Memory B cell (primary cell): ENCODE results near the gene PLA2G2D.

Experiments
- ATAC-seq: fragments of 150-1000 bp; cut with Tn5 transposase; 2 replicates; pipeline ENCODE4 v1.10.0; 2021; ENCODE audit warnings: low read depth, mild to moderate bottlenecking, moderate library complexity
- DNase-seq, 2 donors: peaks; one replicate each; pipeline ENCODE4 v3.0.0; 2022; ENCODE audit warnings: low spot score in 2 of 2
- H3K27ac Mint-ChIP-seq: one replicate; pipeline ENCODE4 v1.8.0; 2022; ENCODE audit warnings: mild to moderate bottlenecking, moderate library complexity, mixed read lengths
- H3K27me3 Mint-ChIP-seq: one replicate; pipeline ENCODE4 v1.8.0; 2022; ENCODE audit warnings: mixed read lengths
- H3K36me3 Mint-ChIP-seq: one replicate; pipeline ENCODE4 v1.8.0; 2022; ENCODE audit warnings: mild to moderate bottlenecking, mixed read lengths
- H3K4me1 Mint-ChIP-seq: one replicate; pipeline ENCODE4 v1.8.0; 2022; ENCODE audit warnings: mixed read lengths
- H3K4me3 Mint-ChIP-seq: one replicate; pipeline ENCODE4 v1.8.0; 2022; ENCODE audit warnings: mild to moderate bottlenecking, moderate library complexity, mixed read lengths
- H3K9me3 Mint-ChIP-seq: one replicate; pipeline ENCODE4 v1.8.0; 2022; ENCODE audit warnings: mixed read lengths

Gene PLA2G2D

GRCh38 chr1:20119347-20119746 lies at the start of gene PLA2G2D:
PLA2G2D (minus strand) TSS chr1:20119536; CDS start chr1:20119498, 38 bp downstream.
- Mint-ChIP-seq H3K4me1 (peaks cover 33% of the 10 kb centered on the region), H3K4me3 (peak within 1 kb of the TSS; percentile 69), H3K36me3 (no peaks in the 10 kb centered on the region), H3K27ac (peak within 1 kb of the TSS; percentile 74), H3K9me3 (peaks cover 1% of the 10 kb centered on the region), H3K27me3 (no peaks in the 10 kb centered on the region)
- ATAC-seq: peak; percentile 77
- DNase-seq: peak in 1 of 2 donors; percentile 15

GRCh38 chr1:20168564-20169491 lies 49.5 kb upstream of the PLA2G2D start:
- DNase-seq (no peak), ATAC-seq (no peak)
- peaks cover 9% of the 10 kb centered on the region for H3K4me1 Mint-ChIP-seq
- no peak overlapping the region for H3K27ac Mint-ChIP-seq
- peaks cover 5% of the 10 kb centered on the region for H3K36me3 Mint-ChIP-seq
- H3K4me3 Mint-ChIP-seq: no peak overlapping the region
- peaks cover 14% of the 10 kb centered on the region for H3K27me3 Mint-ChIP-seq
- peaks cover 9% of the 10 kb centered on the region for H3K9me3 Mint-ChIP-seq

GRCh38 chr1:20167126-20167525 lies 47.8 kb upstream of the PLA2G2D start:
- Mint-ChIP-seq H3K27ac (no peak overlapping the region), H3K36me3 (peaks cover 6% of the 10 kb centered on the region), H3K4me3 (no peak overlapping the region), H3K9me3 (peaks cover 13% of the 10 kb centered on the region), H3K4me1 (peaks cover 9% of the 10 kb centered on the region), H3K27me3 (peaks cover 14% of the 10 kb centered on the region)
- ATAC-seq: no peak
- DNase-seq: no peak

- H3K36me3 Mint-ChIP-seq: peaks cover 6% of the 10 kb centered on the region
- DNase-seq (no peak), ATAC-seq (no peak)
- peaks cover 5% of the 10 kb centered on the region for H3K4me1 Mint-ChIP-seq
- no peak overlapping the region for H3K27ac Mint-ChIP-seq
- H3K4me3 Mint-ChIP-seq: no peak overlapping the region
- H3K27me3 Mint-ChIP-seq: peaks cover 14% of the 10 kb centered on the region
- peaks cover 18% of the 10 kb centered on the region for H3K9me3 Mint-ChIP-seq
These were observed 46.7 kb upstream of the PLA2G2D start for GRCh38 chr1:20166051-20166450.

- peak; percentile 32 for ATAC-seq
- Mint-ChIP-seq H3K27me3 (peaks cover 14% of the 10 kb centered on the region), H3K4me1 (peaks cover 5% of the 10 kb centered on the region), H3K27ac (no peak overlapping the region), H3K36me3 (peaks cover 6% of the 10 kb centered on the region), H3K9me3 (peaks cover 22% of the 10 kb centered on the region), H3K4me3 (no peak overlapping the region)
- no peak for DNase-seq
These were observed 46.2 kb upstream of the PLA2G2D start for GRCh38 chr1:20165522-20165951.

- peaks cover 23% of the 10 kb centered on the region for H3K9me3 Mint-ChIP-seq
- H3K4me3 Mint-ChIP-seq: no peak overlapping the region
- peaks cover 6% of the 10 kb centered on the region for H3K36me3 Mint-ChIP-seq
- DNase-seq (no peak), ATAC-seq (no peak)
- no peak overlapping the region for H3K27ac Mint-ChIP-seq
- peaks cover 3% of the 10 kb centered on the region for H3K4me1 Mint-ChIP-seq
- peaks cover 14% of the 10 kb centered on the region for H3K27me3 Mint-ChIP-seq
These were observed 45.4 kb upstream of the PLA2G2D start for GRCh38 chr1:20164694-20165202.

- Mint-ChIP-seq H3K36me3 (peaks cover 6% of the 10 kb centered on the region), H3K27me3 (peaks cover under 1% of the 10 kb centered on the region), H3K4me1 (no peaks in the 10 kb centered on the region), H3K9me3 (peaks cover 24% of the 10 kb centered on the region), H3K27ac (no peak overlapping the region), H3K4me3 (no peak overlapping the region)
- no peak for DNase-seq
- ATAC-seq: no peak
These were observed 40.7 kb upstream of the PLA2G2D start for GRCh38 chr1:20160034-20160433.

- no peak overlapping the region for H3K4me3 Mint-ChIP-seq
- no peaks in the 10 kb centered on the region for H3K27me3 Mint-ChIP-seq
- H3K27ac Mint-ChIP-seq: no peak overlapping the region
- H3K36me3 Mint-ChIP-seq: peaks cover 4% of the 10 kb centered on the region
- ATAC-seq: no peak
- peaks cover 7% of the 10 kb centered on the region for H3K4me1 Mint-ChIP-seq
- DNase-seq: no peak
- peaks cover 20% of the 10 kb centered on the region for H3K9me3 Mint-ChIP-seq
These were observed 39.2 kb upstream of the PLA2G2D start for GRCh38 chr1:20158358-20159070.

GRCh38 chr1:20154301-20154831 lies 35.0 kb upstream of the PLA2G2D start:
- H3K36me3 Mint-ChIP-seq: peaks cover 3% of the 10 kb centered on the region
- ATAC-seq (no peak), DNase-seq (no peak)
- peaks cover 9% of the 10 kb centered on the region for H3K4me1 Mint-ChIP-seq
- peaks cover 1% of the 10 kb centered on the region for H3K27me3 Mint-ChIP-seq
- H3K9me3 Mint-ChIP-seq: peaks cover 6% of the 10 kb centered on the region
- no peak overlapping the region for H3K4me3 Mint-ChIP-seq
- no peak overlapping the region for H3K27ac Mint-ChIP-seq

GRCh38 chr1:20153000-20153418 lies 33.7 kb upstream of the PLA2G2D start:
- Mint-ChIP-seq H3K36me3 (peaks cover 3% of the 10 kb centered on the region), H3K27ac (no peak overlapping the region), H3K9me3 (peaks cover 2% of the 10 kb centered on the region), H3K4me1 (peaks cover 9% of the 10 kb centered on the region), H3K4me3 (no peak overlapping the region), H3K27me3 (peaks cover 2% of the 10 kb centered on the region)
- ATAC-seq: no peak
- no peak for DNase-seq

- H3K27me3 Mint-ChIP-seq: peaks cover 2% of the 10 kb centered on the region
- peak overlapping the region; percentile 80 for H3K4me3 Mint-ChIP-seq
- DNase-seq: no peak
- peaks cover 1% of the 10 kb centered on the region for H3K9me3 Mint-ChIP-seq
- peaks cover 3% of the 10 kb centered on the region for H3K36me3 Mint-ChIP-seq
- peaks cover 9% of the 10 kb centered on the region for H3K4me1 Mint-ChIP-seq
- ATAC-seq: peak; percentile 5
- H3K27ac Mint-ChIP-seq: peak overlapping the region; percentile 40
These were observed 33.2 kb upstream of the PLA2G2D start for GRCh38 chr1:20152599-20152930.

- no peaks in the 10 kb centered on the region for H3K9me3 Mint-ChIP-seq
- ATAC-seq: peak; percentile 95
- H3K27ac Mint-ChIP-seq: peak overlapping the region; percentile 40
- peaks cover 9% of the 10 kb centered on the region for H3K4me1 Mint-ChIP-seq
- H3K36me3 Mint-ChIP-seq: no peaks in the 10 kb centered on the region
- peak overlapping the region; percentile 80 for H3K4me3 Mint-ChIP-seq
- peak; percentile 80 to 89 for DNase-seq
- peaks cover 2% of the 10 kb centered on the region for H3K27me3 Mint-ChIP-seq
These were observed 32.7 kb upstream of the PLA2G2D start for GRCh38 chr1:20151906-20152598.

GRCh38 chr1:20150969-20151368 lies 31.6 kb upstream of the PLA2G2D start:
- peaks cover 2% of the 10 kb centered on the region for H3K27me3 Mint-ChIP-seq

More at GRCh38 chr1:20150969-20151368, 31.6 kb upstream of the PLA2G2D start:
- ATAC-seq (no peak), DNase-seq (no peak)
- no peak overlapping the region for H3K27ac Mint-ChIP-seq
- H3K4me1 Mint-ChIP-seq: peaks cover 9% of the 10 kb centered on the region
- no peaks in the 10 kb centered on the region for H3K36me3 Mint-ChIP-seq
- H3K4me3 Mint-ChIP-seq: no peak overlapping the region
- H3K9me3 Mint-ChIP-seq: no peaks in the 10 kb centered on the region
